GM19438 (cell line): Measurements from ENCODE around the gene ZNF785.
A peak's percentile ranks its signal among the peaks of the same experiment; 100 is the strongest.
"Not testable (repeated sequence)": the region's sequence is repeated elsewhere in the genome, so short reads cannot be mapped to it uniquely, and the experiment has no call there.

Experiments
- ATAC-seq: cut with Tn5 transposase; IDR thresholded peaks from one replicate; pipeline ENCODE4 v1.9.1; 2021; ENCODE audit warnings: low read depth; ENCODE audit not compliant: unreplicated experiment

The ZNF785 gene

DNA sequence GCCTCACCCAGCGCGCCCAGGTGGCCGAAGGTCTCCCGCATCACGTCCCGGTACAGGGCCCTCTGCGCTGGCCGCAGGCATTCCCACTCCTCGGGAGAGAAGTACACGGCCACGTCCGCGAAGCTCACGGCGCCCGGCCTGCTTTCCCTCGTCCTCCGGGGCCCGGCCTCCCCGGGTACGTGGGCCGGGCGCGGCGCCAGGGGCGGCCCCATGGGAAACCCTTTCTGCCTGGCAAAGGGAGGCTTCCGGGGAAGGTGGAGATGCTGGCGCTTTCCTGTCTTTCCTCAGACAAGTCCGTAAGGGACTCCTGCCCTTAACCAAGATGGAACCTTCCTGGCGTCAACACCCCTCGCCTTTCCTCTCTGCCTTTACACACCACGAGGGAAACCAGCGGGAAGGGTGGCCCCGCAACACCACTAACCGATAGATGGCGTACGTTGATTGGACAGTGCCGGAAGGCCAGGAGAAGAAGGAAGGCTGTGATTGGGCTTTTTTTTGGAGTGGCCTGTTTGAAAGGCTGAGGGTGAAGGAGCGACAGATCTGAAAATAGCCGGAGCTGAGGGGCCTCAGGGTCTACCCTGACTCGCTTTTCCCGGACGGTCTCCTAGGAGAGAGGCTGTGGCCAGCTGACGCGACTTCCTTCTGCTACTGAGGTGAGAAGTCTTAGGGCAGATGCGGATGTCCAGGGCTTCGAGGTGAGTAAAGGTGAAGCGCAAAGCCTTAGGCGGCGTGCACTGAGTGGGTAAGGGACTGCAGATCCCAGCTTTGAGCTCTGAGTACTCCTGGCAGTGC is at the start of gene ZNF785:
Gene ZNF785 (minus strand): TSS at position 298 of the 792 bp plus-strand sequence. CDS start 86 bp downstream, at position 212.
- peak; percentile 76 for ATAC-seq

DNA sequence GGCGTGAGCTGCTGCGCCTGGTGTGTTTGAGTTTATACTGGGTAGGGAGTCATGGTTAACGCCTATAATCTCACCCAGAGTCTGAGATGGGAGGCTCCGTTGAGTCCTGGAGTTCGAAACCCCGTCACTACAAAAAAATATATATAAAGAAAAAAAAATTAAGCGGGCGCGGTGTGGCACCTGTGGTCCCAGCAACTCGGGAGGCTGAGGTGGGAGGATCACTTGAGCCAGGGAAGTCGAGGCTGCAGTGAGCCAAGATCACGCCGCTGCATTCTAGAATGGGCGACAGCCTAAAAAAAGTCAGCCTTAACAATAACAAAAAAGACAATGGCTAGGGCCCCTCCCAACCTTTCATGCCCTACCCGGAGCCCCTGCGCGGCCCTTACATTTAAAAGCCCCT is 48.0 kb upstream of the ZNF785 start:
- no peak for ATAC-seq

DNA sequence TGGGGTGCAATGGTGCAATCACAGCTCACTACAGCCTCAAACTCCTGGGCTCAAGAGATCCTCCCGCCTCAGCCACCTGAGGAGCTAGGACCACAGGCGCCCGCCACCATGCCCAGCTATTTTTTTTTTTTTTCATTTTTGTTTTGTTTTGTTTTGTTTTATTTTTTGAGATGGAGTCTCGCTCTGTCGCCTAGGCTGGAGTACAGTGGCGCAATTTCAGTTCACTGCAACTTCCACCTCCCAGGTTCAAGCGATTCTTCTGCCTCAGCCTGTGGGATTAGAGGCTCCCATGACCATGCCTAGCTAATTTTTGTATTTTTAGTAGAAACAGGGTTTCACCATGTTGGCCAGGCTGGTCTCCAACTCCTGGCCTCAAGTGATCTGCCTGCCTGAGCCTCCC is 47.0 kb upstream of the ZNF785 start:
- ATAC-seq, result not testable (repeated sequence)

- no peak for ATAC-seq
These were observed 43.4 kb upstream of the ZNF785 start for GRCh38 chr16:30628628-30629540.

- ATAC-seq, result no peak
These were observed 40.7 kb upstream of the ZNF785 start for GRCh38 chr16:30626236-30626635.

DNA sequence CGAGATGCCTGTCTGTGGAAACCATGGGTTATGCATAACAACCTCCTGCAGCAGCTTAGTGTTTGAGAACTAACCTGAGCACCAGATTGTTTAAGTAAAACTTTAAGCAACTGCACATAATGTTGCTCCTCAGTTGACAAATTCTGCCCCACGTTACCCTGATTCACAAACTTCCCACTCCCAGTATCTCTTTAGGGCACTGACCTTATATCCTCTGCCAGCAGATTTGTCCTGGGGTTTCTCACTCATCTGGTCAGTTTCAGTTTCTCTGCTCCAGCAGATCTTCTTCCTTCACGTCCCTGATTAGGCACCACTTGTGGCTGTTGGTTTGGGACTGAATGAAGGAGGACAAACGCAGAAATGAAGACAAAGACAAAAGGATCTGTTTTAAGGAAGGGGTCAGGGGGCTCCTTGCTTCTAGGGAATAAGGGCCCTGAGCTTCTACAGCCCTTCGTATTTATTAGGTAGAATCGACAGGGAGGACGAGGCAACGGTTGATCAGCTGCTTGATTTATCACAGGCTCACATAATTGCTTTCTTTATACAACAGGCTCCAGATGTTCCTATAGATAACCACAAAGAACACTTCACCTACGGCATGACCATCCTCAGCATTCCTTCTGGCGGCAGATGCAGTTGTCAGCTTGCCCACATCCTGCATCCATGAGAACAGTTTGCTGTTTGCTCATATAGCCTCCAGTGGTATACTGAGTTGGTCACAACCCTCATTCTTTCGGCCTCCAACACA is 38.2 kb upstream of the ZNF785 start:
- no peak for ATAC-seq

- ATAC-seq, result no peak
These were observed 37.0 kb upstream of the ZNF785 start for GRCh38 chr16:30622455-30623032.

DNA sequence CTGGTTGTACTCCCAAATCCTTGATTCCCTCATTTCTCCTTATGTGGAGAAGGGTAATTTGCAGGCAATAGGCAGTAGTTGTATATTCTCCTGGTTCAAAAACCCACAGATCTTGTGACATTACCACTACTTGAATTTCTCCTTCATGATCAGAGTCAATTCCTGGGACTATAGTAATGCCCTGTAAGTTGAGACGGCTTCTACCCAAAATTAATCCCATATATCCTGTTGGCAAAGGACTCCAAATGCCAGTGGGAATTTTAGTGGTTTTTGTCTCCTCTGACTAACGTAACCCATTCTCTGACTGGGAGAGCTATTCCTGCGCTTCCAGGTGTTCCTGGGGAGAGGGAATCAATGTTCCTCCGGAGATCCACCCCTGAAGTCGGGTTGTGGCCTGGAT is 36.3 kb upstream of the ZNF785 start:
- no peak for ATAC-seq

DNA sequence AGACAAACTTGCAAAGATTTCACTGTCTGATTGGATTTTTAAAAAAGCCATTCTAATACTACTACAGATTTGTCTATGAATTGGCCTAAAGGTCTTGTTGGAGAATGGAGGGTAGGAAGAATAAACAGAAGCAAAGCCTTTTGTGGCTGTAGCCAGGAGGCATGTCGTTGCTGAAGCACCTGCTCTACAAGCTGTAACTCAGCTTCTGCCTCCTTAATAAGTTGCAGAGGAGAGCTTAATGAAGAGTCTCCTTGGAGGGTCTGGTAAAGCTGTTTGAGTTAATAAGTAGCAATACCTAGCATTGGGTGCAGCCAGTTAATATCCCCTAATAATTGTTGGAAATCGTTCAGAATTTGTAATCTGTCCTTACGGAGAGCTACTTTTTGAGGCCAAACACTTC is 34.7 kb upstream of the ZNF785 start:
- no peak for ATAC-seq

- no peak for ATAC-seq
These were observed 34.1 kb upstream of the ZNF785 start for GRCh38 chr16:30619638-30620037.

- ATAC-seq, result no peak
These were observed 33.7 kb upstream of the ZNF785 start for GRCh38 chr16:30619202-30619601.

DNA sequence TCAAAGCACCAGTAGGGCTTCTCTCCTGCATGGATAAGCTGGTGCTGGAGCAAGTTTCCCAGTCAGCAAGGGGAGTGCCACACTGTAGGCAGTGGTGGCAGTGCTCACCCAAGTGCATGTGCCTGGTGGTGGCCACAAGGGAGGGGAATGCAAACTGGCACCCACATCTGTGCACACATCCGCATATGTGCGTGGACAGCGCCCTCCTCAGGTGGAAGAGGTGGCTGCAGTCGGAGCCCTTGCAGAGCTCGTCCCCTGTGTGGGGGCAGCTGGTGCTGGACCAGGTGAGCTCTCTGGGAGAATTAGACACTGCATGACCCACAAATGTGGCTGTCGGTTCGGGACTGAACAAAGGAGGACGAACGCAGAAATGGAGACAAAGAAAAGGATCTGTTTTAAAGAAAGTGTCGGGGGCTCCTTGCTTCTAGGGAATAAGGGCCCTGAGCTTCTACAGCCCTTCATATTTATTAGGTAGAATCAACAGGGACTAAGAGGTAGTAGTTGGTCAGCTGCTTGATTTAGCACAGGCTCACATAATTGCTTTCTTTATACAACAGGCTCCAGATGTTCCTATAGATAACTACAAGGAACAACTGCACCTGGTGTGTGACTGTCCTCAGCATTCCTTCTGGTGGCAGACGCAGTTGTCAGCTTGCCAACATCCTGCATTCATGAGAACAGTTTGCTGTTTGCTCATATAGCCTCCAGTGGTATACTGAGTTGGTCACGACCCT is 30.0 kb upstream of the ZNF785 start:
- ATAC-seq, result no peak

- ATAC-seq, result peak; percentile 94
These were observed 24.7 kb upstream of the ZNF785 start, which contains the start of gene ZNF689 for GRCh38 chr16:30609926-30610839. Gene ZNF689 (minus strand): TSS chr16:30610389. CDS start chr16:30610041, 348 bp downstream.

DNA sequence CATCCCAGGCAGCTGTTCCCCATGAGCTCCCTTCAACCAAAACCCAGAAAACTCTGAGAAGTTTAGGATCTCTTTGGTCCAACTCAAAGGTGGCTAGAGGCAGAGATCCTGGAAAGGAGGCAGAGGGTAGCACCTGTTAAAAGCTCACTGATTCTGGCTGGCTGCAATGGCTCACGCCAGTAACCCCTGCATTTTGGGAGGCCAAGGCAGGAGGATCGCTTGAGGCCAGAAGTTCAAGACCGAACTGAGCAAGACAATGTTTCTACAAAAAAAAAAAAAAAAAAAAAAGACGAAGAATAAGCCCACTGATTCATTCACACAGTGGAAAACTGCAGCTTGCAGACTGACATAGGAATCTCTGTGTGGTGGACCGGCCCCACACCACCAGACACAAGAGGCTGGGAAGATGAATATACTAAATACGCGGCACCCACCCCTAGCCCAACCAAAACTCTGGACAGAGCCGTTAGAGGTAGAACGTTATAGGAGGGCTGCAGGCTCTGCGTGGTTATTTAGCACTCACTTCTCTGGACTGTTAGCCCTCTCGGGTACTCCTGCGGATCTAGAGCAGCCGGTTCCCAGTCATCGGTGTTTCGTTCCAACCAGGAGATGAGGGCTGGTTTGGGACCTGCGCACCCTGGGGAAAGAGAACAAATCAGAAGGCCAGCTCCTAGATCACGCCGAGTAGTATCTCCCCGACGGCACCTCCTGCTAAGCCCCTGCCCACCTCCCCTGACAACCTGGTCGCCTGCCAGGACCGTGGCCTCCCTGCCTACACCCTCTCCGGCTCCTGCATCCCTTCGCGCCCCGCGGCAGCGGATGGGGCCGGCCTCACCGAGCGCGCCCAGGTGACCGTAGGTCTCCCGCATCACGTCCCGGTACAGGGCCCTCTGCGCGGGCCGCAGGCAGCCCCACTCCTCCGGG is 23.8 kb upstream of the ZNF785 start:
- ATAC-seq, result peak; percentile 17

DNA sequence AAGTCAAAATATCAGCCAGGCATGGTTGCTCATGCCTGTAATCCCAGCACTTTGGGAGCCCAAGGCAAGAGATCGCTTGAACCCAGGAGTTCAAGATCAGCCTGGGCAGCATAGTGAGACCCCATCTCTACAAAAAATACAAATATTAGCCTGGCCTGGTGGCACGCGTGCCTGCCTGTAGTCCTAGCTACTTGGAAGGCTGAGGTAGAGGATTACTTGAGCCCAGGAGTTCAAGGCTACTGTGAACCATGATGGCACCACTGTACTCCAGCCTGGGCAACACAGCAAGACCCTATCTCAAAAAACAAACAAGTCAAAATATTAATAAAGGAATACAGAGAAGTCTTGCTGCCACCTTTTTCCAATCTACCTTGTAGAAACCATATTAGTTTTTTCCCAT is 20.5 kb upstream of the ZNF785 start:
- ATAC-seq, result no peak

- ATAC-seq, result no peak
These were observed 19.7 kb upstream of the ZNF785 start for GRCh38 chr16:30605158-30605557.

DNA sequence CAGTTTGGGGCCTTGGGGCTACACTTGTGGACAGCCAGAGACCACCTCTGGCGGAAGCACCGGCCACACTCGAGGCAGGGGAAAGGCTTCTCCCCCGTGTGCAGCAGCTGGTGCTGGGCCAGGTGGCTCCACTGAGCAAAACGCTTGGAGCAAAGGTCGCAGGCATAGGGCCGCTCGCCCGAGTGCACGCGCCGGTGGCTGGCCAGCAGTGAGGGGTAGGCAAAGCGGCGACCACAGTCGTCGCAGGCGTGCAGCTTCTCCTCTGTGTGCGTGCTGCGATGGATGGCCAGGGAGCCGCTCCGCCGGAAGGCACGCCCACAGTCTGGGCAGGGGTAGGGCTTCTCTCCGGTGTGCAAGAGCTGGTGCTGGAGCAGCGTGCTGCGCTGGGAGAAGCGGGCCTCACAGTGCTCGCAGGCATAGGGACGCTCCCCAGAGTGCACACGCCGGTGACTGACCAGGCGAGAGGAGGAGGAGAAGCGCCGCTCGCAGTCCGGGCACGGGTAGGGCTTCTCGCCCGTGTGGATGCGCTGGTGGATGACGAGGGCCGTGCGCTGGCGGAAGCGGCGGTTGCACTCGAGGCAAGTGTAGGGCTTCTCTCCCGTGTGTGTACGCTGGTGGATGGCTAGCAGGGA is 18.9 kb upstream of the ZNF785 start:
- no peak for ATAC-seq
